ENCODE data around the gene AGAP2. TPM values are rescaled to one million over a fixed set of nuclear protein-coding genes. Genes with fewer than 3 reads are reported as not detected.

The AGAP2 gene
- total RNA-seq, 1 donor from 2014 or later, result 1.5 TPM

GRCh38 chr12:57754411-57755193 lies 16.1 kb upstream of the AGAP2 start, which contains the start of gene MARCHF9:
Gene MARCHF9, plus strand, starts transcription at chr12:57755103. Its CDS starts 426 bp downstream, at chr12:57755529.
- no peak for TF ChIP-seq POLR2A (IDR thresholded peaks at IDR 0.05)
- TF ChIP-seq CTCF (IDR thresholded peaks at IDR 0.05), result no peak
- no peak for TF ChIP-seq POLR2AphosphoS5 (IDR thresholded peaks at IDR 0.05; ENCODE audit: insufficient read depth in 1 of 2, low read depth in 1 of 2)
- Histone ChIP-seq H3K9me3 (no peaks in the 10 kb centered on the region), H3K4me3 (peak within 1 kb of the TSS; percentile 75 to 78), H3K36me3 (peaks cover 0 to under 1% of the 10 kb centered on the region in 2 donors), H3K4me1 (peaks cover 44% of the 10 kb centered on the region), H3K27me3 (no peaks in the 10 kb centered on the region), H3K27ac (peak within 1 kb of the TSS; percentile 53)
- intact Hi-C loops (cut with DNase I), result no loop called here
- no peak for DNase-seq (ENCODE audit: extremely low spot score in 2 of 2)

- Histone ChIP-seq H3K4me3 (no peak overlapping the region), H3K36me3 (peaks cover 0 to 8% of the 10 kb centered on the region in 2 donors), H3K27me3 (no peaks in the 10 kb centered on the region), H3K27ac (no peak overlapping the region), H3K9me3 (no peaks in the 10 kb centered on the region), H3K4me1 (peaks cover 44% of the 10 kb centered on the region)
- TF ChIP-seq POLR2A (IDR thresholded peaks at IDR 0.05) (no peak), CTCF (IDR thresholded peaks at IDR 0.05) (no peak)
- intact Hi-C loops (cut with DNase I), result no loop called here
- DNase-seq (ENCODE audit: extremely low spot score in 2 of 2), result no peak
Observed at GRCh38 chr12:57753756-57754337, 15.3 kb upstream of the AGAP2 start.

GRCh38 chr12:57752668-57753000 lies 14.1 kb upstream of the AGAP2 start:
- Histone ChIP-seq H3K4me3 (peak overlapping the region; percentile 67 to 77), H3K27me3 (no peaks in the 10 kb centered on the region), H3K36me3 (peaks cover 0 to 21% of the 10 kb centered on the region in 2 donors), H3K9me3 (no peaks in the 10 kb centered on the region), H3K4me1 (peaks cover 44% of the 10 kb centered on the region), H3K27ac (peak overlapping the region; percentile 83)
- intact Hi-C loops (cut with DNase I), result no loop called here
- no peak for DNase-seq (ENCODE audit: extremely low spot score in 2 of 2)
- TF ChIP-seq CTCF (IDR thresholded peaks at IDR 0.05), result no peak
- TF ChIP-seq POLR2AphosphoS5 (IDR thresholded peaks at IDR 0.05; ENCODE audit: insufficient read depth in 1 of 2, low read depth in 1 of 2), result no peak
- no peak for TF ChIP-seq POLR2A (IDR thresholded peaks at IDR 0.05)

- intact Hi-C loops (cut with DNase I), result no loop called here
- H3K27me3 ChIP-seq, result no peaks in the 10 kb centered on the region
- peak within 1 kb of the TSS; percentile 83 for H3K27ac ChIP-seq
- peaks cover 44% of the 10 kb centered on the region for H3K4me1 ChIP-seq
- no peaks in the 10 kb centered on the region for H3K9me3 ChIP-seq
- peak; percentile 98 to 100 for DNase-seq (ENCODE audit: extremely low spot score in 2 of 2)
- peaks cover 0 to 27% of the 10 kb centered on the region in 2 donors for H3K36me3 ChIP-seq
- peak within 1 kb of the TSS; percentile 67 to 77 for H3K4me3 ChIP-seq
- TF ChIP-seq POLR2AphosphoS5 (IDR thresholded peaks at IDR 0.05; ENCODE audit: insufficient read depth in 1 of 2, low read depth in 1 of 2) (peak; percentile 93 to 99), POLR2A (IDR thresholded peaks at IDR 0.05) (peak in 1 of 2 donors; percentile 68), CTCF (IDR thresholded peaks at IDR 0.05) (no peak)
Observed at GRCh38 chr12:57751788-57752667, 13.5 kb upstream of the AGAP2 start, which contains the start of gene CDK4. Gene CDK4, minus strand, starts transcription at chr12:57752310. Its CDS starts 593 bp downstream, at chr12:57751717.

All from vagina (tissue), 2 donors.